Right atrium auricular region (tissue), 2 donors: ENCODE measurements around the gene CHRDL2. TPM values are rescaled to one million over a fixed set of nuclear protein-coding genes. Genes with fewer than 3 reads are reported as not detected.

Experiments
- DNase-seq: peaks from one replicate; pipeline ENCODE4 v3.0.0-alpha.2; 2019; ENCODE audit warnings: low spot score
- H3K27ac ChIP-seq, 2 donors: fragments of 200-600 bp; sonication (generic); 1 replicate in 1 of 2; 2 replicates in 1 of 2; pipeline ENCODE4 v1.5.1; 2016 to 2019
- H3K27me3 ChIP-seq, 2 donors: fragments of 200-600 bp; sonication (generic); one replicate each; pipeline versions ENCODE4 v1.5.1 to v1.6.0; 2017 to 2019
- H3K36me3 ChIP-seq: fragments of 200-600 bp; sonication (generic); one replicate; pipeline ENCODE4 v1.5.1; 2016
- H3K4me1 ChIP-seq, 2 donors: fragments of 200-600 bp; sonication (generic); one replicate each; pipeline versions ENCODE4 v1.5.1 to v1.6.0; 2017 to 2019
- H3K4me3 ChIP-seq, 2 donors: fragments of 200-600 bp; sonication (generic); 1 replicate in 1 of 2; 2 replicates in 1 of 2; pipeline ENCODE4 v1.5.1; 2017 to 2019; ENCODE audit warnings: mild to moderate bottlenecking in 1 of 2, moderate library complexity in 1 of 2
- H3K9me3 ChIP-seq, 2 donors: fragments of 200-600 bp; sonication (generic); one replicate each; pipeline ENCODE4 v1.5.1; 2019
- CTCF ChIP-seq, 2 donors: fragments of 200-600 bp; sonication (generic); IDR thresholded peaks; one replicate each; pipeline ENCODE4 v1.5.1; 2019; ENCODE audit warnings: antibody characterized with exemption in 2 of 2
- total RNA-seq, 2 donors: library from RNA; depleted of rRNA; stranded (reverse); fragments of >200 nt; gene quantifications; one replicate each; pipeline ENCODE4 v1.1.0, GENCODE V29; 2016

CHRDL2 gene
- total RNA-seq, 2 donors from 2014 or later = 2.0 to 4.2 TPM

GRCh38 chr11:74749965-74750296 is 18.7 kb upstream of the CHRDL2 start:
- peak overlapping the region; percentile 86 to 99 for H3K4me3 ChIP-seq
- no peak for TF ChIP-seq CTCF (IDR thresholded peaks at IDR 0.05)
- peaks cover 0 to 35% of the 10 kb centered on the region in 2 donors for H3K4me1 ChIP-seq
- peak overlapping the region in 1 of 2 donors; percentile 91 for H3K27ac ChIP-seq
- no peaks in the 10 kb centered on the region for H3K9me3 ChIP-seq
- no peaks in the 10 kb centered on the region for H3K27me3 ChIP-seq
- DNase-seq = no peak
- no peaks in the 10 kb centered on the region for H3K36me3 ChIP-seq

GRCh38 chr11:74749127-74749964 is 18.1 kb upstream of the CHRDL2 start:
- DNase-seq = no peak
- H3K36me3 ChIP-seq = no peaks in the 10 kb centered on the region
- no peaks in the 10 kb centered on the region for H3K9me3 ChIP-seq
- peak overlapping the region; percentile 91 to 92 for H3K27ac ChIP-seq
- H3K27me3 ChIP-seq = no peaks in the 10 kb centered on the region
- peak overlapping the region; percentile 86 to 99 for H3K4me3 ChIP-seq
- peaks cover 0 to 34% of the 10 kb centered on the region in 2 donors for H3K4me1 ChIP-seq
- TF ChIP-seq CTCF (IDR thresholded peaks at IDR 0.05) = no peak

- Histone ChIP-seq H3K27ac (peak within 1 kb of the TSS; percentile 91 to 92), H3K27me3 (no peaks in the 10 kb centered on the region), H3K4me3 (peak within 1 kb of the TSS; percentile 86 to 99), H3K9me3 (no peaks in the 10 kb centered on the region), H3K36me3 (no peaks in the 10 kb centered on the region), H3K4me1 (peaks cover 0 to 31% of the 10 kb centered on the region in 2 donors)
- DNase-seq = peak; percentile 97
- TF ChIP-seq CTCF (IDR thresholded peaks at IDR 0.05) = no peak
These were observed 17.2 kb upstream of the CHRDL2 start, which contains the start of gene RNF169 for GRCh38 chr11:74748211-74749126. TSS of gene RNF169 (plus strand) at chr11:74748849. CDS start at chr11:74748881, 32 bp downstream.

GRCh38 chr11:74746868-74747267 is 15.6 kb upstream of the CHRDL2 start:
- H3K4me3 ChIP-seq = no peak overlapping the region
- peaks cover 0 to 25% of the 10 kb centered on the region in 2 donors for H3K4me1 ChIP-seq
- no peaks in the 10 kb centered on the region for H3K27me3 ChIP-seq
- H3K36me3 ChIP-seq = no peaks in the 10 kb centered on the region
- H3K9me3 ChIP-seq = no peaks in the 10 kb centered on the region
- H3K27ac ChIP-seq = no peak overlapping the region
- no peak for DNase-seq
- no peak for TF ChIP-seq CTCF (IDR thresholded peaks at IDR 0.05)

GRCh38 chr11:74744277-74744676 is 13.1 kb upstream of the CHRDL2 start:
- H3K4me1 ChIP-seq = peaks cover 0 to 7% of the 10 kb centered on the region in 2 donors
- no peak overlapping the region for H3K27ac ChIP-seq
- H3K27me3 ChIP-seq = no peaks in the 10 kb centered on the region
- TF ChIP-seq CTCF (IDR thresholded peaks at IDR 0.05) = no peak
- no peak for DNase-seq
- H3K36me3 ChIP-seq = no peaks in the 10 kb centered on the region
- no peak overlapping the region for H3K4me3 ChIP-seq
- no peaks in the 10 kb centered on the region for H3K9me3 ChIP-seq
